Upper lobe of right lung (tissue), 1 donor: Measurements from ENCODE around the gene MOGAT3. TPM values are rescaled to one million over a fixed set of nuclear protein-coding genes. Genes with fewer than 3 reads are reported as not detected.

Experiments
- ATAC-seq: fragments of 200-7000 bp; cut with Tn5 transposase; one replicate; pipeline ENCODE4 v1.9.1; 2020; ENCODE audit warnings: mild to moderate bottlenecking, moderate library complexity
- DNase-seq: peaks from one replicate; pipeline ENCODE4 v3.0.0-alpha.2; 2020
- H3K27ac ChIP-seq: fragments of 200-600 bp; one replicate; pipeline ENCODE4 v1.8.0; 2022
- H3K27me3 ChIP-seq: fragments of 200-600 bp; one replicate; pipeline ENCODE4 v1.8.0; 2022; ENCODE audit warnings: mild to moderate bottlenecking
- H3K36me3 ChIP-seq: fragments of 200-600 bp; one replicate; pipeline ENCODE4 v1.8.0; 2022
- H3K4me1 ChIP-seq: fragments of 200-600 bp; one replicate; pipeline ENCODE4 v1.8.0; 2022
- H3K4me3 ChIP-seq: fragments of 200-600 bp; one replicate; pipeline ENCODE4 v1.8.0; 2022; ENCODE audit warnings: mild to moderate bottlenecking
- H3K9me3 ChIP-seq: fragments of 200-600 bp; one replicate; pipeline ENCODE4 v1.8.0; 2022
- CTCF ChIP-seq: fragments of 200-600 bp; IDR thresholded peaks from one replicate; pipeline ENCODE4 v1.8.0; 2022; ENCODE audit warnings: antibody characterized with exemption
- intact Hi-C: fragments of 100-400 bp; cut with DNase I; formaldehyde crosslinking; loops from one replicate; pipeline ENCODE4 v1.11.0; 2022
- total RNA-seq: library from RNA; stranded (reverse); fragmentation: NEBNext Ultra II Directional; extraction: Animal tissue kit (Norgen Biotek cat#: 25700); gene quantifications from one replicate; pipeline ENCODE4 v1.2.1, GENCODE V29; 2021
- donor health status: DM: no; HTN: yes; CAD: no; lungs with severe emphysema.

Gene MOGAT3
- total RNA-seq, 1 donor from 2014 or later = not detected

- H3K27ac ChIP-seq = no peak within 1 kb of the TSS
- TF ChIP-seq CTCF = no peak
- H3K36me3 ChIP-seq = no peaks in the 10 kb centered on the region
- H3K4me3 ChIP-seq = no peak within 1 kb of the TSS
- H3K27me3 ChIP-seq = peaks cover 67% of the 10 kb centered on the region
- DNase-seq (no peak), ATAC-seq (no peak)
- H3K9me3 ChIP-seq = no peaks in the 10 kb centered on the region
- H3K4me1 ChIP-seq = no peaks in the 10 kb centered on the region
- intact Hi-C loops = no loop called here
Observed at GRCh38 chr7:101180130-101180755, 20.6 kb downstream of the MOGAT3 start, which contains the start of gene NAT16. Gene NAT16, minus strand, starts transcription at chr7:101180293. Its CDS starts 5,486 bp downstream, at chr7:101174807.

- Histone ChIP-seq H3K36me3 (no peaks in the 10 kb centered on the region), H3K27me3 (peaks cover 72% of the 10 kb centered on the region), H3K27ac (no peak overlapping the region), H3K4me1 (no peaks in the 10 kb centered on the region), H3K4me3 (no peak overlapping the region), H3K9me3 (no peaks in the 10 kb centered on the region)
- ATAC-seq (no peak), DNase-seq (no peak)
- intact Hi-C loops = no loop called here
- TF ChIP-seq CTCF = no peak
Observed at GRCh38 chr7:101179713-101180112, 21.1 kb downstream of the MOGAT3 start.

GRCh38 chr7:101179117-101179516 is 21.7 kb downstream of the MOGAT3 start:
- H3K27me3 ChIP-seq = peaks cover 78% of the 10 kb centered on the region
- no peaks in the 10 kb centered on the region for H3K4me1 ChIP-seq
- intact Hi-C loops = no loop called here
- DNase-seq (no peak), ATAC-seq (no peak)
- no peak overlapping the region for H3K27ac ChIP-seq
- TF ChIP-seq CTCF = no peak
- H3K4me3 ChIP-seq = no peak overlapping the region
- H3K9me3 ChIP-seq = no peaks in the 10 kb centered on the region
- H3K36me3 ChIP-seq = no peaks in the 10 kb centered on the region

- H3K9me3 ChIP-seq = no peaks in the 10 kb centered on the region
- H3K36me3 ChIP-seq = no peaks in the 10 kb centered on the region
- ATAC-seq (no peak), DNase-seq (no peak)
- peaks cover 9% of the 10 kb centered on the region for H3K4me1 ChIP-seq
- H3K4me3 ChIP-seq = no peak overlapping the region
- H3K27me3 ChIP-seq = peaks cover 93% of the 10 kb centered on the region
- intact Hi-C loops = no loop called here
- TF ChIP-seq CTCF = no peak
- H3K27ac ChIP-seq = no peak overlapping the region
Observed at GRCh38 chr7:101177644-101178043, 23.2 kb downstream of the MOGAT3 start.

- Histone ChIP-seq H3K9me3 (no peaks in the 10 kb centered on the region), H3K27ac (no peak overlapping the region), H3K36me3 (no peaks in the 10 kb centered on the region), H3K4me3 (no peak overlapping the region), H3K4me1 (peaks cover 17% of the 10 kb centered on the region), H3K27me3 (peaks cover 100% of the 10 kb centered on the region)
- intact Hi-C loops = no loop called here
- ATAC-seq = no peak
- no peak for TF ChIP-seq CTCF
- no peak for DNase-seq
Observed at GRCh38 chr7:101175664-101176063, 25.2 kb downstream of the MOGAT3 start.
